Measurements from ENCODE around the gene PARD3.

PARD3 gene

GRCh38 chr10:34305189-34305588, 509.9 kb downstream of the PARD3 start:
- Mint-ChIP-seq H3K4me1 (ENCODE audit: low read depth) (no peaks in the 10 kb centered on the region), H3K27me3 (no peaks in the 10 kb centered on the region), H3K36me3 (ENCODE audit: low read depth) (no peaks in the 10 kb centered on the region), H3K4me3 (no peak overlapping the region), H3K9me3 (no peaks in the 10 kb centered on the region), H3K27ac (no peak overlapping the region)

- Mint-ChIP-seq H3K4me1 (ENCODE audit: low read depth) (no peaks in the 10 kb centered on the region), H3K4me3 (no peak overlapping the region), H3K27ac (no peak overlapping the region), H3K9me3 (no peaks in the 10 kb centered on the region), H3K36me3 (ENCODE audit: low read depth) (no peaks in the 10 kb centered on the region), H3K27me3 (no peaks in the 10 kb centered on the region)
These were observed 512.1 kb downstream of the PARD3 start for GRCh38 chr10:34303022-34303421.

DNA sequence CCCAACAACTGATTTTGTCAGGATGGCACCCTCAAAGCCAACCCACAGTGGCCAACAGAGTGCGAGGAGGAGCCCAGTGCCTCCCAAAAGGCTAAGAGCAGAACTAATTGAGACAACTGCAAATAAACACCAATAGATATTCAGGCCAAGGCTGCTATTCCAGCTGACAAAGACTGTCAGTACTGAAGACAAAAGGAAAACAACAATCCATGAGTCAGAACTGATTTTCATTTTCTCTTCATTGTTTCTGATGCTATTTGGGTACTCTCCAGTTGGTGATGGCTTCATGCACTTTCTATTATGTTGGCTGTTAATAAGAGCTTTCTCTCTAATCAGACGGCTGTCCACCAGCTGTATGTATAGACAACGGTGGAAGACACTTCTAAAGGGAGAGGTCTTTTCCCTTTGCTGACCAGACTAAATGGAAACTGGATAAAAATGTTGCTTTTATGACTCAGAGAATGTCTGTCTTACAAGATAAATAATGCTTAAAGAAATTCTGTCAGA, 515.9 kb downstream of the PARD3 start:
- Mint-ChIP-seq H3K27me3 (peaks cover 6% of the 10 kb centered on the region), H3K4me3 (no peak overlapping the region), H3K36me3 (ENCODE audit: low read depth) (no peaks in the 10 kb centered on the region)

GRCh38 chr10:34298346-34298818, 516.7 kb downstream of the PARD3 start:
- H3K4me1 Mint-ChIP-seq (ENCODE audit: low read depth) = no peaks in the 10 kb centered on the region
- no peak overlapping the region for H3K4me3 Mint-ChIP-seq
- H3K9me3 Mint-ChIP-seq = no peaks in the 10 kb centered on the region
- H3K36me3 Mint-ChIP-seq (ENCODE audit: low read depth) = no peaks in the 10 kb centered on the region
- H3K27ac Mint-ChIP-seq = no peak overlapping the region
- peaks cover 6% of the 10 kb centered on the region for H3K27me3 Mint-ChIP-seq

More for the DNA sequence above, 515.9 kb downstream of the PARD3 start:
- Mint-ChIP-seq H3K27ac (no peak overlapping the region), H3K4me1 (ENCODE audit: low read depth) (no peaks in the 10 kb centered on the region), H3K9me3 (no peaks in the 10 kb centered on the region)

DNA sequence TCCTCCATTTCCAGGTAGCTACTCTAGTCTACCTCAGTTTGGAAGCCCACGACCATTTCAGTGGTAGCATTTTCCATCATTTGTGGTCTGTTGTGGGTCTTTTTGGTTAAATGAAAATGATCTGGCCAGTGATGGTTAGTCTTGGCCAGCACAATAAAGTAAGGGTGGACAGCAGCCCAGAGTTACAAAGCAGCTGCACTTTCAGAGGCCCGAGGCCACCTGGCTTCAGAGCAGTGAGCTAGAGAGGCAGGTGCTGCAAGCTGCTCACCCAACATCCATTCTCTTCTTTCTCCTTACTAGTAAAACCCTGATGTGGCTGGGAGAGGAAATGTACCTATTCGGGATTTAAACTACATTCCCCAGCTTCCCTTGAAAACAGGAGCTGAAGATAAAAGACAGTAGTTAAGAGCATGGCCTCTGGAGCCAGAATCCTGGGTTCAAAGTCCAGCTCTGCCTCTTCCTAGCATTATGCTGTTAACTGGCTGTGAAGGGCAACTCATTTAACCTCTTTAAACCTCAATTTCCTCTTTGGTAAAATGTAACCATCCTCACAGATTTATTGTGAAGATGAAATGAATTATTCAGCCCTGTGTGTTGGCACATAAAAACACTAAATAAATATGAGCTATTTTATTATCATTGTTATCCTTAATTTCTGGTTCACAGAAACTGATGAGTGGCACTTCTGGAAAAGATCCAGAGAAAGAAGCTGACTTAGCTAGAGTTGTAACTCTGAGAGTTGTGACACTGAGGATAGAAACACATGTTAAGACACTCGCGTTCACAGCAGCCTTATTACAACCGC, 517.4 kb downstream of the PARD3 start:
- H3K4me1 Mint-ChIP-seq (ENCODE audit: low read depth) = no peaks in the 10 kb centered on the region
- no peak overlapping the region for H3K4me3 Mint-ChIP-seq
- no peaks in the 10 kb centered on the region for H3K9me3 Mint-ChIP-seq
- peaks cover 6% of the 10 kb centered on the region for H3K27me3 Mint-ChIP-seq
- no peak overlapping the region for H3K27ac Mint-ChIP-seq
- no peaks in the 10 kb centered on the region for H3K36me3 Mint-ChIP-seq (ENCODE audit: low read depth)

GRCh38 chr10:34295142-34295548, 520.0 kb downstream of the PARD3 start:
- no peaks in the 10 kb centered on the region for H3K4me1 Mint-ChIP-seq (ENCODE audit: low read depth)
- no peaks in the 10 kb centered on the region for H3K9me3 Mint-ChIP-seq
- H3K36me3 Mint-ChIP-seq (ENCODE audit: low read depth) = no peaks in the 10 kb centered on the region
- no peak overlapping the region for H3K27ac Mint-ChIP-seq
- H3K4me3 Mint-ChIP-seq = no peak overlapping the region
- H3K27me3 Mint-ChIP-seq = peaks cover 9% of the 10 kb centered on the region

GRCh38 chr10:34294137-34294536, 521.0 kb downstream of the PARD3 start:
- H3K4me1 Mint-ChIP-seq (ENCODE audit: low read depth) = no peaks in the 10 kb centered on the region
- H3K4me3 Mint-ChIP-seq = no peak overlapping the region
- H3K27ac Mint-ChIP-seq = no peak overlapping the region
- no peaks in the 10 kb centered on the region for H3K36me3 Mint-ChIP-seq (ENCODE audit: low read depth)
- H3K27me3 Mint-ChIP-seq = peaks cover 9% of the 10 kb centered on the region
- H3K9me3 Mint-ChIP-seq = no peaks in the 10 kb centered on the region

DNA sequence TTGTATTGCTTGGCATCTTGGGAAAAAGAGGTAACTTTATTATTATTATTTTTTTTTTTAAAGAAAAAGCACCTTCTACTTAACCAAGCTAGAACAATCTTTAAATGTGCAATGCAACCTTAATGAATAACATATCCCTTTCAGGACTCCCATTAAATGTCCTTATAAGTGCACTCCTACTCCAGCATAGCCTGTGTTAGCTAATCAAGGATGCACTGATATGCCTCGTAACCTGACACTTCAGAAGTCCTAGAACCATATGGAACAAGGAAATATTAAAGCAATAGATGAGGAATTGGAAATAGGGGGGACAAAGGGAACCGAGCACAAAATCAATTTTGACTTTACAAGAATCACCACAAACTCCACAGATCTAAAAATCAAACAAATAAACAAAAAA, 522.4 kb downstream of the PARD3 start:
- H3K9me3 Mint-ChIP-seq = no peaks in the 10 kb centered on the region
- H3K4me3 Mint-ChIP-seq = no peak overlapping the region
- no peak overlapping the region for H3K27ac Mint-ChIP-seq
- H3K27me3 Mint-ChIP-seq = peaks cover 9% of the 10 kb centered on the region
- no peaks in the 10 kb centered on the region for H3K36me3 Mint-ChIP-seq (ENCODE audit: low read depth)
- H3K4me1 Mint-ChIP-seq (ENCODE audit: low read depth) = no peaks in the 10 kb centered on the region

DNA sequence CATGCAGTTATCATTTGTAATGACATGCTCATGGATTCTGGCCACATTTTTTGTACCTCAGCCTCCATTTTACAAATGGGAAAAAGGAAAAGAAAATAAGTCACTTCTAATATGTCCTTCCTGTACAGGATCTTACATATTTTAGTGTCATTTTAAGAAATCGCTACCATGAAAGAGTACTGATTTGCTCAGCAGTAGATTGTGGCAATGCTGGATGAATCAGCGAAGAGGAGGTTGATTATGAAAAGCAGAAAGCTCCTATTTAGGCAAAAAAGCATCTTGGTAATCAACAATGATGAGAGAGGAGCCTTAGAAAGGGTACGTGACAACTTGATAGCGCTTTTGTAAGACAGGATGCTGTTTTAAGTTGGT, 522.9 kb downstream of the PARD3 start:
- Mint-ChIP-seq H3K27me3 (peaks cover 9% of the 10 kb centered on the region), H3K27ac (no peak overlapping the region), H3K4me3 (no peak overlapping the region), H3K9me3 (no peaks in the 10 kb centered on the region), H3K4me1 (ENCODE audit: low read depth) (no peaks in the 10 kb centered on the region), H3K36me3 (ENCODE audit: low read depth) (no peaks in the 10 kb centered on the region)

GRCh38 chr10:34291466-34292193, 523.5 kb downstream of the PARD3 start:
- peaks cover 9% of the 10 kb centered on the region for H3K27me3 Mint-ChIP-seq
- H3K36me3 Mint-ChIP-seq (ENCODE audit: low read depth) = no peaks in the 10 kb centered on the region
- H3K4me1 Mint-ChIP-seq (ENCODE audit: low read depth) = no peaks in the 10 kb centered on the region
- no peak overlapping the region for H3K4me3 Mint-ChIP-seq
- no peaks in the 10 kb centered on the region for H3K9me3 Mint-ChIP-seq
- no peak overlapping the region for H3K27ac Mint-ChIP-seq

GRCh38 chr10:34290412-34291081, 524.5 kb downstream of the PARD3 start:
- H3K4me3 Mint-ChIP-seq = no peak overlapping the region
- H3K27me3 Mint-ChIP-seq = peaks cover 7% of the 10 kb centered on the region
- no peaks in the 10 kb centered on the region for H3K9me3 Mint-ChIP-seq
- no peaks in the 10 kb centered on the region for H3K4me1 Mint-ChIP-seq (ENCODE audit: low read depth)
- H3K36me3 Mint-ChIP-seq (ENCODE audit: low read depth) = no peaks in the 10 kb centered on the region
- no peak overlapping the region for H3K27ac Mint-ChIP-seq

DNA sequence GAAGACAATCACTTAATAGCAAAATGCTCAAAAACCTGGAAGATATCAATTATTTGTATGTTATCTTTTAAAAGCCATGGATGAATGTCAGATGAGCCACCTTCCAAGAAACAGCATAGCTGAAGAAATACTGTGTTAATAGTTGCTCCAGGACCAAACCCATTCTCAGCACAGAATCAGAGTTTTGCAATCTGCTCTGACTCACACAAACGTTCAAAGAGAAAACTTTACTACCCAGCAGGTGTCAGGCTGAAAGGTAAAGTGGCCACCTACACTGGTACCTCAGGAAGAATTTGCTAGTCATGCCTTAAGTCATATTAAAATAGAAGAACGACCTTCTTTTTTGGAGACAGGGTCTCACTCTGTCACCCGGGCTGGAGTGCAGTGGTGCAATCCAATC, 526.5 kb downstream of the PARD3 start:
- no peaks in the 10 kb centered on the region for H3K4me1 Mint-ChIP-seq (ENCODE audit: low read depth)
- H3K4me3 Mint-ChIP-seq = no peak overlapping the region
- H3K27ac Mint-ChIP-seq = no peak overlapping the region
- H3K27me3 Mint-ChIP-seq = peaks cover 3% of the 10 kb centered on the region
- H3K36me3 Mint-ChIP-seq (ENCODE audit: low read depth) = no peaks in the 10 kb centered on the region
- H3K9me3 Mint-ChIP-seq = no peaks in the 10 kb centered on the region

DNA sequence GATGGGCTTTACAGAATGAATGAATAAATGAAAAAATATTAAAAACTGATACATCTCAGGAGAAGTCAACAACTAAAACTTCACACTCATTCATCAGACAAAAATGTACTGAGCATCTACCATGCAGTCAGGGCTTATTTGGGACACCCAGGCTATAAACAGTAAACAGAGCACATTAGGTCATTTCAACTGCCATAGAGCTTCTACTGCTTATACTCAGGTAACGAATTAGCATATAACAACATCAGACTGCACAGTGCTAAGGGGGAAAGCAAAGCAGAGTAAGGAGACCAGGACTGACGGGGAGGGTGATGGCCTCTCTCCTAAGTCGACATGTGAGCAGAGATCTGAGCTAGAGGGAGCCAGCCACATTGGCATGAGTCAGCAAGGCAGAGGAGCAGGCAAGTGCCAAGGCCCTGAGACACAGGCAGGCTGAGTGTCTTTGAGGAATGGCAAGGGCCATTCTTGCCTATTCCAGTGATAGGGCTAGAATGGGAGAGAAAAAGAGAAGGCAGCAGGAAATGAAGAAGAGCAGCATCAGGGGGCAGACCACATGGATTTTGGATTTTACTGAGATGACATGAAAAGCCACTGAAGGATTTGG, 528.9 kb downstream of the PARD3 start:
- no peaks in the 10 kb centered on the region for H3K36me3 Mint-ChIP-seq (ENCODE audit: low read depth)
- no peak overlapping the region for H3K27ac Mint-ChIP-seq
- H3K27me3 Mint-ChIP-seq = no peaks in the 10 kb centered on the region
- H3K9me3 Mint-ChIP-seq = no peaks in the 10 kb centered on the region
- H3K4me3 Mint-ChIP-seq = no peak overlapping the region
- peaks cover 8% of the 10 kb centered on the region for H3K4me1 Mint-ChIP-seq (ENCODE audit: low read depth)

- H3K4me3 Mint-ChIP-seq = no peak overlapping the region
- H3K27ac Mint-ChIP-seq = no peak overlapping the region
- H3K4me1 Mint-ChIP-seq (ENCODE audit: low read depth) = peaks cover 14% of the 10 kb centered on the region
- no peaks in the 10 kb centered on the region for H3K9me3 Mint-ChIP-seq
- no peaks in the 10 kb centered on the region for H3K36me3 Mint-ChIP-seq (ENCODE audit: low read depth)
- H3K27me3 Mint-ChIP-seq = peaks cover 3% of the 10 kb centered on the region
These were observed 533.2 kb downstream of the PARD3 start for GRCh38 chr10:34281661-34282582.
